K562 (cell line): ENCODE measurements around the gene PAFAH1B2. TPM values are rescaled to one million over a fixed set of nuclear protein-coding genes. Genes with fewer than 3 reads are reported as not detected.

ENCODE experiments used
- ATAC-seq: fragments of 200-7000 bp; cut with Tn5 transposase; 3 replicates; pipeline ENCODE4 v1.9.1; 2020; ENCODE audit warnings: moderate library complexity
- BruUV-seq: library from RNA; stranded (reverse); fragments of 400-500 nt; replicated peaks from 2 replicates; lab custom pipeline; 2021; lab: Mats Ljungman, UMichigan
- CTCF ChIA-PET: fragments of 300-600 bp; formaldehyde crosslinking; extraction: SDS; loops from one replicate; lab custom pipeline; 2021; ENCODE audit warnings: low intra/inter-chr PET ratio; lab: Yijun Ruan, JAX
- POLR2A ChIA-PET: fragments of 300-600, 350-650 bp; sonication (Branson Sonifier 250); formaldehyde crosslinking; extraction: SDS; loops from one replicate; lab custom pipeline; 2021; ENCODE audit warnings: antibody characterized with exemption, inconsistent platforms; lab: Yijun Ruan, JAX
- DNase-seq, 4 experiments: peaks; one replicate each; pipeline versions ENCODE4 v3.0.0 to v3.0.0-alpha.2; 2011 to 2018; ENCODE audit warnings: low spot score in 3 of 4, mixed read lengths in 3 of 4; ENCODE audit errors: extremely low read depth in 1 of 4
- FAIRE-seq: peaks from 2 replicates; lab custom pipeline; 2011; peaks lifted over from hg19 to GRCh38; lab: Jason Lieb, UNC
- H2AFZ ChIP-seq: 2 replicates; pipeline ENCODE4 v1.6.0; 2011; ENCODE audit warnings: low read depth, low read length, control low read depth, inconsistent platforms
- H3K27ac ChIP-seq: fragments of 200-600 bp; 3 replicates; pipeline ENCODE4 v1.8.0; 2011; ENCODE audit warnings: low read depth, mild to moderate bottlenecking, control low read depth, inconsistent platforms, low read length, moderate library complexity, mixed read lengths; ENCODE audit errors: extremely low read depth
- H3K27me3 ChIP-seq, 2 experiments: fragments of 300-600 bp in 1 of 2; 2 replicates in 1 of 2; 3 replicates in 1 of 2; pipeline versions ENCODE4 v1.6.0 to v1.8.0; 2011; ENCODE audit warnings: inconsistent platforms in 2 of 2, low read length in 2 of 2, mild to moderate bottlenecking in 1 of 2, mixed read lengths in 1 of 2, moderate library complexity in 1 of 2; ENCODE audit not compliant: control insufficient read depth in 2 of 2, insufficient read depth in 2 of 2
- H3K36me3 ChIP-seq: fragments of 300-600 bp; 3 replicates; pipeline ENCODE4 v1.8.0; 2011; ENCODE audit warnings: mild to moderate bottlenecking, low read length, inconsistent platforms; ENCODE audit not compliant: control insufficient read depth, insufficient read depth
- H3K4me1 ChIP-seq, 2 experiments: fragments of 200-600 bp in 1 of 2; replicated peaks in 1 of 2; 2 replicates in 1 of 2; 3 replicates in 1 of 2; pipeline versions ENCODE4 v1.5.1 to v1.8.0; 2011; ENCODE audit warnings: inconsistent platforms in 2 of 2, low read length in 2 of 2, mild to moderate bottlenecking in 1 of 2, mixed read lengths in 1 of 2, moderate library complexity in 1 of 2; ENCODE audit not compliant: control insufficient read depth in 2 of 2, insufficient read depth in 2 of 2
- H3K4me2 ChIP-seq: 2 replicates; pipeline ENCODE4 v1.6.1; 2011; ENCODE audit warnings: low read length, control low read depth, inconsistent platforms, mixed read lengths; ENCODE audit not compliant: insufficient read depth
- H3K4me3 ChIP-seq: fragments of 200-600 bp; sonication (generic), shearing (Covaris generic); 2 replicates; pipeline ENCODE4 v1.5.1; 2016; ENCODE audit warnings: control low read depth, inconsistent platforms
- H3K79me2 ChIP-seq: fragments of 200-600 bp; 3 replicates; pipeline ENCODE4 v1.8.0; 2011; ENCODE audit warnings: low read length, inconsistent platforms; ENCODE audit not compliant: control insufficient read depth, insufficient read depth
- H3K9ac ChIP-seq, 2 experiments: 2 replicates each; pipeline versions ENCODE4 v1.6.0 to v1.6.1; 2011; ENCODE audit warnings: low read depth in 2 of 2, low read length in 2 of 2, control low read depth in 1 of 2, inconsistent platforms in 1 of 2, mild to moderate bottlenecking in 1 of 2, mixed read lengths in 1 of 2; ENCODE audit not compliant: insufficient read depth in 1 of 2
- H3K9me1 ChIP-seq: one replicate; pipeline ENCODE4 v1.6.0; 2011; ENCODE audit warnings: inconsistent platforms, mild to moderate bottlenecking, low read length, moderate library complexity; ENCODE audit not compliant: control insufficient read depth, insufficient read depth
- H3K9me3 ChIP-seq: replicated peaks from 2 replicates; pipeline ENCODE4 v1.5.1; 2011; ENCODE audit warnings: low read depth, low read length, inconsistent platforms; ENCODE audit not compliant: control insufficient read depth, insufficient read depth
- H4K20me1 ChIP-seq: replicated peaks from 2 replicates; pipeline ENCODE4 v1.6.1; 2011; ENCODE audit warnings: low read length, inconsistent platforms, mixed read lengths; ENCODE audit not compliant: control insufficient read depth, insufficient read depth
- BRD9 ChIP-seq: fragments of 450-650 bp; IDR thresholded peaks from 2 replicates; pipeline ENCODE4 v1.6.1; 2018; ENCODE audit warnings: low read depth; ENCODE audit not compliant: partially characterized antibody
- CBFB ChIP-seq: sonication (generic); formaldehyde crosslinking; IDR thresholded peaks from 2 replicates; pipeline ENCODE4 v1.4.0; 2020; ENCODE audit warnings: mild to moderate bottlenecking, missing genetic modification reagents
- DIDO1 ChIP-seq: fragments of 450-650 bp; IDR thresholded peaks from 2 replicates; pipeline ENCODE4 v1.6.1; 2016; ENCODE audit warnings: low read depth, missing biosample characterization, missing genetic modification characterization
- EHMT2 ChIP-seq: fragments of 450-650 bp; IDR thresholded peaks from 2 replicates; pipeline ENCODE4 v1.6.1; 2018; ENCODE audit warnings: antibody characterized with exemption
- EP400 ChIP-seq: fragments of 450-650 bp; IDR thresholded peaks from 2 replicates; pipeline ENCODE4 v1.6.1; 2017; ENCODE audit warnings: antibody characterized with exemption, mild to moderate bottlenecking, moderate library complexity
- IRF2 ChIP-seq: sonication (generic); formaldehyde crosslinking; IDR thresholded peaks from 2 replicates; pipeline ENCODE4 v1.8.1; 2022; ENCODE audit warnings: mild to moderate bottlenecking, missing genetic modification reagents
- JUNB ChIP-seq: fragments of 450-650 bp; formaldehyde crosslinking; conservative IDR thresholded peaks from 2 replicates; pipeline ENCODE4 v1.4.0; 2020; ENCODE audit warnings: mild to moderate bottlenecking
- LCOR ChIP-seq: sonication (generic); formaldehyde crosslinking; IDR thresholded peaks from 2 replicates; pipeline ENCODE4 v1.8.0; 2022; ENCODE audit warnings: mild to moderate bottlenecking, missing genetic modification reagents
- MTA3 ChIP-seq: fragments of 450-650 bp; formaldehyde crosslinking; IDR thresholded peaks from 2 replicates; pipeline ENCODE4 v1.6.1; 2017; ENCODE audit warnings: mild to moderate bottlenecking, borderline replicate concordance
- NFXL1 ChIP-seq: fragments of 450-650 bp; formaldehyde crosslinking; IDR thresholded peaks from 2 replicates; pipeline ENCODE4 v1.4.0; 2021; ENCODE audit warnings: mild to moderate bottlenecking
- NRF1 ChIP-seq, 2 experiments: fragments of 450-650 bp; IDR thresholded peaks in 1 of 2; conservative IDR thresholded peaks in 1 of 2; 2 replicates each; pipeline ENCODE4 v1.6.1; 2014; ENCODE audit warnings: mild to moderate bottlenecking in 2 of 2
- NUFIP1 ChIP-seq: fragments of 450-650 bp; IDR thresholded peaks from 2 replicates; pipeline ENCODE4 v1.6.1; 2018; ENCODE audit not compliant: partially characterized antibody
- PCBP1 ChIP-seq: fragments of 200-400 bp; formaldehyde crosslinking; IDR thresholded peaks from 2 replicates; pipeline ENCODE4 v1.6.1; 2018; ENCODE audit warnings: mild to moderate bottlenecking, low read depth, low read length; ENCODE audit not compliant: poor library complexity, severe bottlenecking
- RBM14 ChIP-seq: fragments of 200-400 bp; formaldehyde crosslinking; IDR thresholded peaks from 2 replicates; pipeline ENCODE4 v1.6.1; 2018; ENCODE audit warnings: low read depth, mild to moderate bottlenecking, low read length, moderate library complexity, borderline replicate concordance; ENCODE audit not compliant: insufficient read depth
- TAL1 ChIP-seq: fragments of 450-650 bp; IDR thresholded peaks from 2 replicates; pipeline ENCODE4 v1.6.1; 2016; ENCODE audit warnings: mild to moderate bottlenecking
- ZNF217 ChIP-seq: sonication (generic); formaldehyde crosslinking; IDR thresholded peaks from 2 replicates; pipeline ENCODE4 v1.8.0; 2022; ENCODE audit warnings: mild to moderate bottlenecking, missing genetic modification reagents
- ZNF239 ChIP-seq: fragments of 250-450 bp; sonication (Bioruptor Pico); IDR thresholded peaks from 2 replicates; pipeline ENCODE4 v1.4.0; 2020; ENCODE audit warnings: mild to moderate bottlenecking
- ZNF586 ChIP-seq: fragments of 450-650 bp; formaldehyde crosslinking; conservative IDR thresholded peaks from 2 replicates; pipeline ENCODE4 v1.4.0; 2020; ENCODE audit warnings: mild to moderate bottlenecking, moderate library complexity
- ZNF76 ChIP-seq: fragments of 250-450 bp; sonication (Bioruptor Pico); IDR thresholded peaks from 2 replicates; pipeline ENCODE4 v1.4.0; 2020; ENCODE audit warnings: mild to moderate bottlenecking, moderate library complexity, borderline replicate concordance
- WGBS: fragments of 100-300 bp; shearing (Covaris generic); methylation state at CpG from one replicate; pipeline ENCODE4 v1.1.6; 2016; ENCODE audit warnings: low coverage, mixed read lengths; ENCODE audit not compliant: insufficient coverage; ENCODE audit errors: missing lambda C conversion rate; 5-methylcytosine and 5-hydroxymethylcytosine counted together
- in situ Hi-C: fragments of 300-500 bp; cut with MboI; formaldehyde crosslinking; loops from 4 replicates; pipeline ENCODE4 v1.15.0; 2018; ENCODE audit warnings: inconsistent platforms, mixed read lengths
- intact Hi-C: fragments of 100-400 bp; cut with micrococcal nuclease; formaldehyde crosslinking; loops from 2 replicates; pipeline ENCODE4 v1.14.2; 2022
- polyA plus RNA-seq, 8 experiments: library from polyadenylated mRNA; depleted of rRNA in 4 of 8; stranded (reverse) in 5 of 8; unstranded in 3 of 8; fragments of >200 nt; fragmentation: Nextera tagmentation in 2 of 8; fragmentation: Illumina TruSeq in 1 of 8; extraction: Ambion mirVana in 2 of 8; extraction: Trizol in 1 of 8; gene quantifications; 2 replicates each; pipeline versions ENCODE4 v1.2.1 to v1.2.3, GENCODE V29; 2011 to 2014; ENCODE audit warnings: inconsistent platforms in 1 of 8, missing spikeins in 1 of 8
- total RNA-seq, 7 experiments: library from RNA; depleted of rRNA in 6 of 7; stranded (reverse); fragments of >200 nt in 6 of 7; fragmentation: Illumina TruSeq in 2 of 7; extraction: Trizol in 2 of 7; gene quantifications; 2 replicates each; pipeline versions ENCODE4 v1.2.1 to v1.2.3, GENCODE V29; 2011 to 2021; ENCODE audit warnings: low replicate concordance in 1 of 7
- TF ChIP-seq, protein P1 (sequence below): sonication (generic); formaldehyde crosslinking; IDR thresholded peaks from 2 replicates; pipeline ENCODE4 v1.8.1; 2023; ENCODE audit warnings: mild to moderate bottlenecking, missing genetic modification reagents
- TF ChIP-seq, protein P2 (sequence below): fragments of 200-400 bp; formaldehyde crosslinking; IDR thresholded peaks from 2 replicates; pipeline ENCODE4 v1.6.1; 2017; ENCODE audit warnings: mild to moderate bottlenecking, low read depth, low read length, moderate library complexity
- TF ChIP-seq, protein P3 (sequence below): fragments of 450-650 bp; formaldehyde crosslinking; IDR thresholded peaks from 2 replicates; pipeline ENCODE4 v1.4.0; 2022; ENCODE audit warnings: mild to moderate bottlenecking, moderate library complexity

The PAFAH1B2 gene
- total and polyA plus RNA-seq, 9 of the 15 experiments (the other 6 are each of a cell fraction or from before 2014, with no cell fraction given), result 27.8 to 94.7 (median 64.9) TPM

DNA sequence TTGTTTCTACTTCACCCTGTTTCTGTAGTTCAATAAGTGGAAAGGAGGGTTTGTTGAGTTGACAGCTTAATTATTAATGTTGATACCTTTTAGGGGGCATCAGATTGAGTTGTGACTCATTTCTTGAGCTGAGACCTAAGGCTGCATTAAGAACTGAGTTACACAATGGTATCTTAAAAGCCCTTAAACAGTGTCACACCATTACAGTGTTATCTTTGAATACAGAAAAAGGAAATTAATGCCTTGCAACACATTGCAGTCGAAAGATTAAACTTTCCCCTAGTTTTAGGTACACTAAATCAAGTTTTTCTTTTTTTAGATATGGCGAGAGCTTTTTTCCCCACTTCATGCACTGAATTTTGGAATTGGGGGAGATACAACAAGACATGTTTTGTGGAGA, 16.7 kb downstream of the PAFAH1B2 start:
- peaks cover 62% of the 10 kb centered on the region for H3K79me2 ChIP-seq
- peak overlapping the region; percentile 41; the same call in 1 of the 3 replicates for H3K27ac ChIP-seq
- no peaks in the 10 kb centered on the region for H3K9me3 ChIP-seq
- FAIRE-seq (no peak), ATAC-seq (peak; percentile 66), DNase-seq (peak in 3 of 4 experiments; percentile 17 to 60 (median 32))
- H3K9ac ChIP-seq, result 0 out of 4 replicates have a peak overlapping the region, but pooled peaks of 1 of the 2 experiments have one; percentile 23
- no peaks in the 10 kb centered on the region for H3K9me1 ChIP-seq
- no TSS peak for BruUV-seq
- 10% methylated on average over 2 of the region's 2 CpGs for WGBS
- intact Hi-C loops (no loop called here), in situ Hi-C loops (no loop called here)
- no peak overlapping the region for H3K4me2 ChIP-seq
- CTCF ChIA-PET, result no interaction called here
- H2AFZ ChIP-seq, result no peak overlapping the region
- H3K4me1 ChIP-seq, result peaks cover 6 to 7% of the 10 kb centered on the region in 2 experiments; a peak in 4 of 5 replicates
- no peaks in the 10 kb centered on the region for H3K27me3 ChIP-seq
- H3K4me3 ChIP-seq, result no peak overlapping the region
- H3K36me3 ChIP-seq, result peaks cover 82% of the 10 kb centered on the region
- H4K20me1 ChIP-seq, result peaks cover 3% of the 10 kb centered on the region; the same call in 1 of the 2 replicates
- POLR2A ChIA-PET, result interaction anchor here (1.4 to 3.6 kb wide), 3 partner anchors 9 to 66 kb away, joined by 3 to 27 read pairs (median 7); no protein-coding TSS in a partner anchor
- TF ChIP-seq ZNF76 (CRISPR knock-in tag) (no peak), NFXL1 (CRISPR knock-in tag) (no peak), NRF1 (conservative IDR thresholded peaks at IDR 0.05 in 1 of 2, IDR thresholded peaks at IDR 0.05 in 1 of 2) (no peak), PCBP1 (no peak), RBM14 (no peak), ZNF239 (CRISPR knock-in tag) (no peak), EHMT2 (no peak), NUFIP1 (no peak), ZNF217 (CRISPR knock-in tag) (no peak), CBFB (CRISPR knock-in tag) (no peak), EP400 (no peak), LCOR (CRISPR knock-in tag) (no peak), MTA3 (no peak), IRF2 (CRISPR knock-in tag) (no peak), ZNF586 (CRISPR knock-in tag) (no peak), TAL1 (peak; percentile 84), BRD9 (no peak), DIDO1 (no peak), JUNB (no peak)
- TF ChIP-seq, protein P1, sequence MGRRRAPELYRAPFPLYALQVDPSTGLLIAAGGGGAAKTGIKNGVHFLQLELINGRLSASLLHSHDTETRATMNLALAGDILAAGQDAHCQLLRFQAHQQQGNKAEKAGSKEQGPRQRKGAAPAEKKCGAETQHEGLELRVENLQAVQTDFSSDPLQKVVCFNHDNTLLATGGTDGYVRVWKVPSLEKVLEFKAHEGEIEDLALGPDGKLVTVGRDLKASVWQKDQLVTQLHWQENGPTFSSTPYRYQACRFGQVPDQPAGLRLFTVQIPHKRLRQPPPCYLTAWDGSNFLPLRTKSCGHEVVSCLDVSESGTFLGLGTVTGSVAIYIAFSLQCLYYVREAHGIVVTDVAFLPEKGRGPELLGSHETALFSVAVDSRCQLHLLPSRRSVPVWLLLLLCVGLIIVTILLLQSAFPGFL (CRISPR knock-in tag), result no peak
- TF ChIP-seq, protein P2, sequence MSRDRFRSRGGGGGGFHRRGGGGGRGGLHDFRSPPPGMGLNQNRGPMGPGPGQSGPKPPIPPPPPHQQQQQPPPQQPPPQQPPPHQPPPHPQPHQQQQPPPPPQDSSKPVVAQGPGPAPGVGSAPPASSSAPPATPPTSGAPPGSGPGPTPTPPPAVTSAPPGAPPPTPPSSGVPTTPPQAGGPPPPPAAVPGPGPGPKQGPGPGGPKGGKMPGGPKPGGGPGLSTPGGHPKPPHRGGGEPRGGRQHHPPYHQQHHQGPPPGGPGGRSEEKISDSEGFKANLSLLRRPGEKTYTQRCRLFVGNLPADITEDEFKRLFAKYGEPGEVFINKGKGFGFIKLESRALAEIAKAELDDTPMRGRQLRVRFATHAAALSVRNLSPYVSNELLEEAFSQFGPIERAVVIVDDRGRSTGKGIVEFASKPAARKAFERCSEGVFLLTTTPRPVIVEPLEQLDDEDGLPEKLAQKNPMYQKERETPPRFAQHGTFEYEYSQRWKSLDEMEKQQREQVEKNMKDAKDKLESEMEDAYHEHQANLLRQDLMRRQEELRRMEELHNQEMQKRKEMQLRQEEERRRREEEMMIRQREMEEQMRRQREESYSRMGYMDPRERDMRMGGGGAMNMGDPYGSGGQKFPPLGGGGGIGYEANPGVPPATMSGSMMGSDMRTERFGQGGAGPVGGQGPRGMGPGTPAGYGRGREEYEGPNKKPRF, result no peak
- TF ChIP-seq, protein P3, sequence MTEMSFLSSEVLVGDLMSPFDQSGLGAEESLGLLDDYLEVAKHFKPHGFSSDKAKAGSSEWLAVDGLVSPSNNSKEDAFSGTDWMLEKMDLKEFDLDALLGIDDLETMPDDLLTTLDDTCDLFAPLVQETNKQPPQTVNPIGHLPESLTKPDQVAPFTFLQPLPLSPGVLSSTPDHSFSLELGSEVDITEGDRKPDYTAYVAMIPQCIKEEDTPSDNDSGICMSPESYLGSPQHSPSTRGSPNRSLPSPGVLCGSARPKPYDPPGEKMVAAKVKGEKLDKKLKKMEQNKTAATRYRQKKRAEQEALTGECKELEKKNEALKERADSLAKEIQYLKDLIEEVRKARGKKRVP (CRISPR knock-in tag), result no peak
